GM12892 (cell line): ENCODE results near the gene PERCC1.
"Not testable (repeated sequence)": the region's sequence is repeated elsewhere in the genome, so short reads cannot be mapped to it uniquely, and the experiment has no call there.

Source experiments
- POLR2A ChIP-seq: IDR thresholded peaks from 2 replicates; pipeline ENCODE4 v1.6.1; 2011; ENCODE audit warnings: low read depth, low read length, control low read depth
- POLR2AphosphoS5 ChIP-seq: IDR thresholded peaks from 2 replicates; pipeline ENCODE4 v1.6.1; 2011; ENCODE audit warnings: low read depth, low read length, control low read depth

GRCh38 chr16:1439699-1440074 is 8.8 kb downstream of the PERCC1 start:
- TF ChIP-seq POLR2A, POLR2AphosphoS5: not testable (repeated sequence)
